ENCODE data around the gene HEYL. TPM values are rescaled to one million over a fixed set of nuclear protein-coding genes. Genes with fewer than 3 reads are reported as not detected.

HEYL gene
- total and polyA plus RNA-seq, 2 donors (not counting 1 experiment from before 2014, with no cell fraction given), result 1.3 TPM; not detected in 1

- Histone ChIP-seq H3K79me2 (ENCODE audit: control insufficient read depth, insufficient read depth, low read length) (no peaks in the 10 kb centered on the region), H3K4me3 (replicated peaks in 1 of 4; ENCODE audit: control extremely low read depth in 1 of 4, insufficient read depth in 1 of 4, low read depth in 3 of 4, low read length in 4 of 4) (no peak overlapping the region), H3K4me1 (ENCODE audit: control insufficient read depth, extremely low read depth, insufficient read depth, low read length) (no peaks in the 10 kb centered on the region), H3K4me2 (ENCODE audit: extremely low read depth, insufficient read depth, low read length) (no peak overlapping the region), H3K9me3 (ENCODE audit: control insufficient read depth, insufficient read depth, low read depth, low read length) (no peaks in the 10 kb centered on the region), H3K36me3 (ENCODE audit: control insufficient read depth, insufficient read depth, low read length) (no peaks in the 10 kb centered on the region), H4K20me1 (ENCODE audit: control insufficient read depth, extremely low read depth, insufficient read depth, low read length) (no peaks in the 10 kb centered on the region), H3K27me3 (ENCODE audit: control insufficient read depth, insufficient read depth, low read length) (peaks cover 41% of the 10 kb centered on the region), H3K9ac (ENCODE audit: insufficient read depth, low read length) (no peak overlapping the region), H3K27ac (ENCODE audit: insufficient read depth, low read length) (no peak overlapping the region), H2AFZ (ENCODE audit: low read length) (no peak overlapping the region)
- peak in 1 of 2 donors; percentile 10 for DNase-seq (ENCODE audit: low read depth in 2 of 2)
- peak; percentile 70 for TF ChIP-seq EZH2 (IDR thresholded peaks at IDR 0.05; ENCODE audit: low read length, missing control alignments)
- TF ChIP-seq CTCF (conservative IDR thresholded peaks at IDR 0.05 in 1 of 2, IDR thresholded peaks at IDR 0.05 in 1 of 2; ENCODE audit: low read depth in 1 of 2, low read length in 2 of 2), result no peak
These were observed 44.3 kb upstream of the HEYL start for GRCh38 chr1:39683591-39684312.

- H4K20me1 ChIP-seq (ENCODE audit: control insufficient read depth, extremely low read depth, insufficient read depth, low read length), result no peaks in the 10 kb centered on the region
- no peak overlapping the region for H3K4me2 ChIP-seq (ENCODE audit: extremely low read depth, insufficient read depth, low read length)
- no peaks in the 10 kb centered on the region for H3K36me3 ChIP-seq (ENCODE audit: control insufficient read depth, insufficient read depth, low read length)
- no peaks in the 10 kb centered on the region for H3K79me2 ChIP-seq (ENCODE audit: control insufficient read depth, insufficient read depth, low read length)
- H2AFZ ChIP-seq (ENCODE audit: low read length), result no peak overlapping the region
- no peak overlapping the region for H3K9ac ChIP-seq (ENCODE audit: insufficient read depth, low read length)
- TF ChIP-seq EZH2 (IDR thresholded peaks at IDR 0.05; ENCODE audit: low read length, missing control alignments), result no peak
- no peak for TF ChIP-seq CTCF (conservative IDR thresholded peaks at IDR 0.05 in 1 of 2, IDR thresholded peaks at IDR 0.05 in 1 of 2; ENCODE audit: low read depth in 1 of 2, low read length in 2 of 2)
- H3K4me1 ChIP-seq (ENCODE audit: control insufficient read depth, extremely low read depth, insufficient read depth, low read length), result no peaks in the 10 kb centered on the region
- H3K27ac ChIP-seq (ENCODE audit: insufficient read depth, low read length), result no peak overlapping the region
- DNase-seq (ENCODE audit: low read depth in 2 of 2), result no peak
- peaks cover 33% of the 10 kb centered on the region for H3K27me3 ChIP-seq (ENCODE audit: control insufficient read depth, insufficient read depth, low read length)
- H3K4me3 ChIP-seq (replicated peaks in 1 of 4; ENCODE audit: control extremely low read depth in 1 of 4, insufficient read depth in 1 of 4, low read depth in 3 of 4, low read length in 4 of 4), result no peak overlapping the region
- H3K9me3 ChIP-seq (ENCODE audit: control insufficient read depth, insufficient read depth, low read depth, low read length), result no peaks in the 10 kb centered on the region
These were observed 42.6 kb upstream of the HEYL start for GRCh38 chr1:39681999-39682398.

- Histone ChIP-seq H3K36me3 (ENCODE audit: control insufficient read depth, insufficient read depth, low read length) (no peaks in the 10 kb centered on the region), H3K9ac (ENCODE audit: insufficient read depth, low read length) (no peak overlapping the region), H3K79me2 (ENCODE audit: control insufficient read depth, insufficient read depth, low read length) (no peaks in the 10 kb centered on the region), H3K4me3 (replicated peaks in 1 of 4; ENCODE audit: control extremely low read depth in 1 of 4, insufficient read depth in 1 of 4, low read depth in 3 of 4, low read length in 4 of 4) (no peak overlapping the region), H3K4me1 (ENCODE audit: control insufficient read depth, extremely low read depth, insufficient read depth, low read length) (no peaks in the 10 kb centered on the region), H2AFZ (ENCODE audit: low read length) (no peak overlapping the region), H3K4me2 (ENCODE audit: extremely low read depth, insufficient read depth, low read length) (no peak overlapping the region), H3K27me3 (ENCODE audit: control insufficient read depth, insufficient read depth, low read length) (peaks cover 31% of the 10 kb centered on the region), H3K27ac (ENCODE audit: insufficient read depth, low read length) (no peak overlapping the region), H3K9me3 (ENCODE audit: control insufficient read depth, insufficient read depth, low read depth, low read length) (no peaks in the 10 kb centered on the region), H4K20me1 (ENCODE audit: control insufficient read depth, extremely low read depth, insufficient read depth, low read length) (no peaks in the 10 kb centered on the region)
- DNase-seq (ENCODE audit: low read depth in 2 of 2), result no peak
- TF ChIP-seq CTCF (conservative IDR thresholded peaks at IDR 0.05 in 1 of 2, IDR thresholded peaks at IDR 0.05 in 1 of 2; ENCODE audit: low read depth in 1 of 2, low read length in 2 of 2), result no peak
- no peak for TF ChIP-seq EZH2 (IDR thresholded peaks at IDR 0.05; ENCODE audit: low read length, missing control alignments)
These were observed 41.9 kb upstream of the HEYL start for GRCh38 chr1:39681294-39681693.

All from fibroblast of lung (primary cell).